ENCODE measurements around the gene LRRC55.

GRCh38 chr11:57214494-57214893, 32.7 kb downstream of the LRRC55 start:
- TF ChIP-seq JUND (IDR thresholded peaks at IDR 0.05) (no peak), EP300 (IDR thresholded peaks at IDR 0.05; ENCODE audit: borderline replicate concordance in 1 of 2, low read depth in 1 of 2, low read length in 1 of 2) (no peak), GABPA (IDR thresholded peaks at IDR 0.05; ENCODE audit: low read depth) (no peak)

All from SK-N-SH (cell line).